GM10266 (cell line): Measurements from ENCODE around the gene FATE1.

Source experiments
- DNase-seq: peaks from one replicate; pipeline ENCODE4 v3.0.0; 2012; ENCODE audit errors: extremely low spot score
- CTCF ChIP-seq: IDR thresholded peaks from 2 replicates; pipeline ENCODE4 v1.5.1; 2012; ENCODE audit warnings: mild to moderate bottlenecking, low read depth; ENCODE audit not compliant: control insufficient read depth, insufficient read depth; ENCODE audit errors: missing control alignments

FATE1 gene

GRCh38 chrX:151742311-151742710 lies 26.5 kb downstream of the FATE1 start:
- TF ChIP-seq CTCF: no peak
- DNase-seq: no peak

GRCh38 chrX:151743651-151744470 lies 28.0 kb downstream of the FATE1 start:
- TF ChIP-seq CTCF: no peak
- no peak for DNase-seq

GRCh38 chrX:151745651-151746050 lies 29.8 kb downstream of the FATE1 start:
- no peak for TF ChIP-seq CTCF
- DNase-seq: no peak

GRCh38 chrX:151746502-151746901 lies 30.7 kb downstream of the FATE1 start:
- no peak for TF ChIP-seq CTCF
- no peak for DNase-seq

- DNase-seq: no peak
Measured at GRCh38 chrX:151750511-151750910, 34.7 kb downstream of the FATE1 start.

GRCh38 chrX:151752847-151753246 lies 37.0 kb downstream of the FATE1 start:
- TF ChIP-seq CTCF: no peak
- no peak for DNase-seq

More at GRCh38 chrX:151750511-151750910, 34.7 kb downstream of the FATE1 start:
- TF ChIP-seq CTCF: no peak

- peak; percentile 58 for TF ChIP-seq CTCF
- peak; percentile 9 for DNase-seq
Measured at GRCh38 chrX:151753313-151754046, 37.6 kb downstream of the FATE1 start.
